Dermis blood vessel endothelial cell (primary cell): Measurements from ENCODE around the gene XCR1. TPM values are rescaled to one million over a fixed set of nuclear protein-coding genes. Genes with fewer than 3 reads are reported as not detected.
"Not testable (repeated sequence)": the region's sequence is repeated elsewhere in the genome, so short reads cannot be mapped to it uniquely, and the experiment has no call there.

Experiments used
- DNase-seq: peaks from one replicate; pipeline ENCODE4 v3.0.0; 2010
- total RNA-seq: library from RNA; depleted of rRNA; stranded (reverse); fragments of >200 nt; gene quantifications from 2 replicates; pipeline ENCODE4 v1.2.3, GENCODE V29; 2014

The XCR1 gene
- total RNA-seq, 1 donor from 2014 or later = not detected

DNA sequence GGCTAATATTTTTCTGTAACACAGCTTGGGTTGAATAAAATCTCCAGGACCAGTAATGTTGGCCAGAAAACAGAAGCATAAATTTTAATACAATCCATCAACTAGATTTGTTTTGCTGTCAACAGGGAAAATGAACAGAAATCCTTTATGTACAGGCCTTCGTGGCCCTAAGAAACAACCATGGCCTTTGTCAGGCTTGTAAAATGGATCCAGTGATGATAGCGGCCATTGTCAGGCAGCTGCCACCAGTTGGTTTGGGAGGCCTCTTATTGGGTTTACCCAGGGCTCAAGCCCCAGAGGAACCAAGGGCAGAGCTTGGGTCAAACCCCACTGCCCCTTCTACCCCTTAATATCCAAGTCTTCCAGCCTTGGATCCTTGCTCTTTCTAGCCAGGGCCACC, 26.1 kb downstream of the XCR1 start:
- DNase-seq = no peak

DNA sequence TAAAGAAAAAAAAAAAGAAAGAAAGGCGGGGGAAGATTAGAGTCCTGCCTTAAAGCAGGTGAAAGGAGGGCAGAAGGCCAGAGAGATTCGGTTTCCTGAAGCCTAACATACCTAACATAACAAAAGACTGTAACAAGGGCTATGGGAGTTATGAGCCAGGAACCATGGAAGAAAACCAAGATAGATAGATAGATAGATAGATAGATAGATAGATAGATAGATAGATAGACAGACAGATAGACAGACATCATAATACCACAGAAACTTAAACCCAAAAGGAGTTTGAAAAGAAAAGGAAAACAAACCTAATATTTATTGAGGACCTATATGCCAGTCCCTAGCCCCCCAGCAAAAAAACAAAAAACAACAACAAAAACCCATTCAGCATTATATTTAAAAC, 29.3 kb downstream of the XCR1 start:
- DNase-seq = no peak

DNA sequence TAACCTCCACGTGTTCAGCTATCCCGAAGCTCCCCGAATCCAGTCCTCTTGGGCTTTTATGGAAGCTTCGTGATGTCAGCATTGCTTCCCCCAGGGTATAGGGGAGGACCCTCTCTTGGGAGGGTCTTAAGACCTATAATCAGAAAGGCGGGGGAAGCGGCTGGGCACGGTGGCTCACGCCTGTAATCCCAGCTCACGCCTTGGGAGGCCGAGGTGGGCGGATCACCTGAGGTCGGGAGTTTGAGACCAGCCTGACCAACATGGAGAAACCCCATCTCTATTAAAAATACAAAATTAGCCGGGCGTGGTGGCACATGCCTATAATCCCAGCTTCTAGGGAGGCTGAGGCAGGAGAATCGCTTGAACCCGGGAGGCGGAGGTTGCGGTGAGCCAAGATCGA, 29.8 kb downstream of the XCR1 start:
- not testable (repeated sequence) for DNase-seq

DNA sequence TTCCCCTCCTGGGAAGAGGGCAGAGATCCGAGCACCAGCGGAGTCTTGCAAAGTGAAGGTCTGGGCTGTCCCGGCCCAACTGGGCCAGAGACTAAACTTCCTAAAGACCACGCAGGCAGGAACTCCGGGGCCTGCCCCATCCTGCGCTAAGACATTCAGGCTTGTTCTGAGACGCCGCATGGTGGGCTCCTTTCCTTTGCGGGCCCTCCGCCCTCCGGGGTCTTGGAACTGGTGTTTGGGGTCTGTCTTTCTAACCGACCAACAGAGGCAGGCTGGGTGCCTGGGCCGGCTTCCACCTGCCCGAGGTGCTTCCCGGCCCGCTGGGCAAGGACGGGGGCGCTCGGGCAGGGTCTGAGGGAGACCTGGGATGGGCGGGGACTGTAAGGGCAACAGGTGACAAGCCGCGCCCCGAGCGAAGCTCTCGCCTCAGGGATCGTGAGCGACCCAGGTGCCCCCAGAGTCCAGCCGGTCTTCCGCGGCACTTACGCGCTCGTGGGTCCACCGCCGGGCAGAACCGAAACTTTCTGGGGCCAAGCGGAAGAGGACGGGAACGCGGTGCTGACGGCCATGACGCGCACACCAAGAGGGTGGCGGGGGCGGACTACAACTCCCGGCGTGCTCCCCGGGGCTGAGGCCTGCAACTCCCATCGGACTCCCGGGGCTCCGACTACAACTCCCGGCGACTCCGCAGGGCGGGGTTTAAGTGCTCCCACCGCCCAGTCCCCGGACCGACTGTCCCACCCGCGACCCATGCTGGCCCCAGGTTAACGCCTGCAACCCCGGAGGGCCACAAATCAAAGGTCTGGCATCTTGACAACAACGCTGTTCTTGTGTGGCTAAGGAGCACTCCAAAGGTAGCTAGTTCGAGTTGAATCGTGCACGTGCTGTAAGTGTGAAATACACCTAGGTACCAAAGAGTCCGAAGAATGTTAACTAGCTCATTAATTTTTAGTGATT, 31.8 kb downstream of the XCR1 start, which contains the start of gene FYCO1:
Gene FYCO1, minus strand, starts transcription at position 589 of the 957 bp plus-strand sequence. CDS start 10,914 bp downstream, outside the sequence.
- peak; percentile 91 for DNase-seq

- DNase-seq = no peak
Observed at GRCh38 chr3:45994419-45995235, 32.7 kb downstream of the XCR1 start.

DNA sequence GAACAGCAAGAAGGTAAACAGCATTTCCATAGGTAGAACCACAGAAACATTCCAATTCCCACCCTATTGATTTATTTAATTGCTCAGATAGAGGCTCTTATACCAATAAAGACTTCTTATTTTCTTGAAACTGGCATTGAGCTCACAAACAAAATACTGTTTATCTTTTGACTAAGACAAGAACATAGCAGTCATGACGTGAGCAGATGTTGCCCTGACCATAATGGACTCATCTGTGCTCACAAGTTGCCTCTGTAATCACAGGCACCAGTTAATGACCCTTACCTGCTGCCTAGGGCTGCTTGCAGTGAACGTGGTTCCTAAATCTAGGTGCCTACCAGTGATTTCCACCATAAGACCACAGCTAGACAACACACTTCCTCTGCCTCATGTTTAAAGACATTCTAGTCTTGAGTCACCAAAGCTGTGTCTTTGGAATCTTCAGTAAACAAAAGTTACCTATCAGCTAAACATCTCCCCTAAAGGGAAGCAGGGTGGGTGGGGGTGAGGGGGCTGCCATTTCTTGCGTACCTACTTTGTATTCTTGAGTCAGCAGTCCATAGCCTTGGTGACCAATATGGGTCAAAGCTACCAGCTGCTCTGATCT, 33.8 kb downstream of the XCR1 start:
- no peak for DNase-seq

GRCh38 chr3:45992821-45993221, 34.5 kb downstream of the XCR1 start:
- DNase-seq = no peak

- DNase-seq = no peak
Observed at GRCh38 chr3:45992133-45992729, 35.1 kb downstream of the XCR1 start.

DNA sequence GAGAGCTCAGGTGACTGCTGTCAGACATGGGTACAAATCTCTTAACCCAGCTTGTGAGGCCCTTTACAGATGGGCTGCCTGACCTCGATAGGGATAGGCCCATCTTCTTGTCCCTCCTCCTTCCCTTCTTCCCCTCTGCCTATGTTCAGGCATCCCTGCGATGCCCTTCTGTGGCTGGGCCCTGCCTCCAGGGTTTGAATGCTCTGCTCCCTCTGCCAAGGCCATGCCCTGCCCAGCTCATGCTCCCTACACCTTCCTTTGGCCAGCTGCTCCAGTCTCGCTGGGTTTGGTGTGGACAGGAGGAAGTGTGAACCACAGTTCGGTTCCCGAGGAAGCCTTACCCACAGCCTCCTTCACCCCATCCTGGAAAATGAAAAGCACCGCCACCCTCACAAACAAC, 35.9 kb downstream of the XCR1 start:
- DNase-seq = no peak

GRCh38 chr3:45990181-45990580, 37.1 kb downstream of the XCR1 start:
- no peak for DNase-seq

DNA sequence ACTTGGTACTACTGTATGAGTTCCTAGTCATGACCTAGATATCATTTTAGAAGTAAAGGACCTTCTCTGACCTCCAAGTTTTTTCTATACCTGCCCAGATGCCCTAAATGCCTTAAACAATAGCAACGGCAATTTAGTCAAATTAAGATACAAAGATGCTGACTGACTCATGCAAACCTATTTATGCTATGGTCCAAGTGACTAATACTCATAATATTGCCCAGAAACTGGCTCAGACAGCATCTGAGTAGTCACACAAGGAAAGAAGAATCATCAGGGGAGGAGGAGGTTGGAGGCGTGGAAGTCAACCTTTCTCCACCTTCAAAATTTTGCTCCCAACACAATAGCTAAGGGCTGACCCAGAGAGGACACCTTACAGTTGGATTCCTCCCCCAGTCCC, 38.5 kb downstream of the XCR1 start:
- DNase-seq = peak; percentile 78

DNA sequence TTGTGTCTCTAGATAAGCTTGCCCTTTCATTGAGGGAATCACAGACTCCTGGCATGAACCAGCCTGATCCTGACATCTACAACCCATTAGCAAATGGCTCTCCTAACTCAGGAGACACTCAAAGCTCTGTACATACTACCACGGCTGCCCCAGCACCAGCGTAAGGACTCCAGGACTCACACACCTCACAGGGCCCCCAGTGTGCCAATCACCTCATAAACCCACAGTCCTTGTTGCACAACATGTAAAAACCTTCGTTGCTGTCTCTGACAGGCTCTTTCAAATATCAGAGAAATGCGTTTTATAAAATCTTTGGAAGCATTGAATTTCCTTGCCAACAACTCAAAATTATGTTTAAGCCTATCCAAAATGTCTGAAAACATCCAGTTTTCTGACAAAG, 38.9 kb downstream of the XCR1 start:
- no peak for DNase-seq

- DNase-seq = peak; percentile 92
Observed at GRCh38 chr3:45987368-45988291, 39.7 kb downstream of the XCR1 start.

DNA sequence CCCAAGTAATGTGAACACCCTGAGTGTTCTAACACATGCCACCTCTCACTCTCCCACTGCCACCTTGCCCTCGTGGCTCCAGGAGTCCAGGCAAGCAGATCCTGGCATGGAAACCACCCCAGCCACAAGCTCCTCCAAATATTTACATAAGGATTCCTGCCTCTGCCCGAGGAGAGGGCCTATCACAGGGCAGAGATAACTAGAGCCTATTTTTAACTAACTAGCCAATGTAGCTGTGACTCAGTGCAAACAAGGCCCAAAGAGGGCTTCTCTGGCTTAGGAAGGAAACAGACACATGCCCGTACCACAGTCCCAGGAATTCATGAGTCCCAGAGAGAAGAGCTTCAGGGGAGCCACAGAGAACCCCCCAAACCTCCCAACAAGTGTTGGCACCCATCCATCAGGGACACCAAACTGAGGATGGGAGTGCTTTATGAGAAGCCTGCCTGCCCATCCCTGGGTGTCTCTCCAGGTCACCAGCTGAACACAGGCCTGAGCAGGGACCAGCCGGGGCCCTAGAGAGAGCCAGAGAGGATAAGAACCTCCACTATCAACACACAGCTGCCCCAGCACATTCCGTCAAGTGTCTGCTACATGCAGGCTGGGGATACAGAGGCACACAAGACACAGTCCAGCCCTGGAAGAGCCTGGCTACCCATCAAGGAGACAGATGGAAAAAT, 40.8 kb downstream of the XCR1 start:
- peak; percentile 66 for DNase-seq

DNA sequence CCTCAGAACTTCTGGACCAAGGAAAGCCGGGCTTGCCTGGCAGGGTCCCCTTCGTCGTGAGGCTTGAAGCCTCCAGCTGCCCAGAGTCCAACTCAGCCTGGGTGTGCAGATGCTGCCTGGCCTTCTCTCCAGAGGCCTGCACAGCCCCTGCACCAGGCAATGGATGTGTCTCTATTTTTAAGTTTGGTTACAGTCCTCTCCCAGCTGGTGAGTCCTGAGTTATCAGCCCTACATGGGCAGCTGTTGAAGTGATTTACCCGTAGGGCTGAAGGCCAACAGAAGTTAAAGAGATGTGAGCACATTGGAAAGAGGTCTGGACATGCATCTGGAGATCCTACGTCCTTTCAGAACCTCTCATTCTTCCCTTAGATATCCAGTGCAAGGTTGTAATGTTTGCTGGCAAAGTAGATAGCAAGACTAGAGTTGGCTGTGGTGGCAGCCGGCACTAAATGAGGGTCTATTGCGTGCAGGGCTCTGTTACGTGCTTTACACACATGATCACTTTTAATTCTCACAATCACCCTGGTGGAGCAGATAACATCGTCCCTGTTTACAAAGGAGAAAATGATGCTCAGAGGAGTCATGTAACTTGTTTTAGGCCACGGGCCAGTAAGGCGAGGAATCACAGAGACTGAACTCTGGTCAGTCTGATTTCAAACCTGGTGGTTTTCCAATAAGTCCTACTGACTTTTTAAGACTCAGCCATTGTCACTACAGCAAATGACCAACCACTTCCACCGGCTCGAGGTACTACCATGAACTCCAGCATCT, 41.6 kb downstream of the XCR1 start:
- no peak for DNase-seq

GRCh38 chr3:45984331-45985312, 42.7 kb downstream of the XCR1 start:
- no peak for DNase-seq

- DNase-seq = no peak
Observed at GRCh38 chr3:45983770-45984169, 43.5 kb downstream of the XCR1 start.

- DNase-seq = no peak
Observed at GRCh38 chr3:45981346-45982074, 45.8 kb downstream of the XCR1 start.
